ENCODE data around the gene TTN.

The TTN gene

DNA sequence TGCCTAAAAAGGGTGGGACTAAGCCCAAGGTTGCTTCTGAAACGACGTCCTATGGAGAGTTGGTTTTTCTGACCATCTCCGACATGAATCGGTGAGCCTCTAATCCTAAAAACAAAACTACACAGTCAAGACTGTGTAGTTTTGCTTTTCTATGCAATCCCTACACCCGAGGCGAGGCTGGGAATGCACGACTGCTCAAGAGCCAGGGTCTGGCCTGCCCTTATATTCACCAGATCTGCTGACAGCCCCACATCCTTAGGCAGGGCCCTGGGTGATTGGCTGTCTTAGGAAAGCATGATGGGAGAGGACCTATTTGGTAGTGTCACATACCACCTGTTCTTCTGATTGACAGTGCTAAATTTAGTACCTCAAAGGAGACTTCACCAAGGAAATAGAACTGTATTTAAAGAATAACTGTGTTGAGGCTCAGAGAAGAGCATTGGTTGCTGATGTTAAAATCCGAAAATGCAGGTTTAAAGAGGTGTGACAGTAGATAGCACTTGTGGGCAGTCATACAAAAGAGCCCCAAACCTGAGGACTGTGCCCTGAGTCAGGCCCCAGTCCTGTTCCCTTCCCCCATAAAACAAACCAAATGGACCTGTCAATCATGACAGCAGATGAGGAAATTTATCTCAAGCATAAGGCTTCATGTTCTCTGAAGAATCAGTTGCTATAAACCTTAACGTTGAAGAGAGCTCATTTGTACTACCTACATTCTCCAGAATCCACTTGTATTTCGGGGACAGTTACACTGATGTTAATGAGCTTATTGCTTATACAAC is at the start of gene TTN:
Gene TTN, minus strand, starts transcription at position 197 of the 782 bp plus-strand sequence. CDS start 2,781 bp downstream, outside the sequence.
- no peak for DNase-seq

DNA sequence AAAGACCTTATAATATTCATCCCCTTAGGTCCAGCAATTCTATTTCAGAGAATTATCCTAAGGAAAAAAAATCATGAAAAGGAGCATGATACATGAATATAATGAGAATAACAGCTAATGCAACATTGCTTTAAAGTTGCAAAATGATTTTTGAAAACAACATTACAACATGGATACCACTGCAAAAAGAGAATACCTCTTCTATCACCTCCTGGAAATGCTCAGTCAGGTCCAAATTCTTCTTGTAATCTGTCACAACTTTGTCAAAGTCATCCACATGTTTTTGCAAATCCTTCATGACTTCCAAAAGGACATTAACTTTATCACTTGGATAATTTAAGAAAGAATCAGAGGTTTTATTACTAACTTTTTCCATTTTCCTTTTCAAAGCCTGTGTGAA is 47.9 kb upstream of the TTN start:
- no peak for DNase-seq

DNA sequence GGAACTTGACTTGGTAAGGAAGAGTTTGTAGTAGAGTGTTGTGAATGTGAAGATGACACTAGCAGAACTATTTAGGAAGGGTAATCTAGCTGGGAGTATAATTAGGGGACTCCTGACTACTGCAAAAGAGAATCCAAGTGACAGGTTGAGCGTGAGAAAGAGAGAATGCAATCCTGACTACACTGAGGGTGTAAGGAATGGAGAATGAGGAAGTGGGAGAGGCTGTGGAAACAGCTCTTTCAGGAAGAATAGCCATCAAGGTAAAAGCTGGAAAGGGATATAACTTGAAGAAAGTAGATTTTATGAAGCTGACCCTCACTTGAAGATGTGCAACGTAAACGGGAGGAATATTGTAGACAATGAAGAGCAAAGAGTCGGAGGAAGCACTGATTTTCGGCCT is 41.1 kb upstream of the TTN start:
- DNase-seq: no peak

DNA sequence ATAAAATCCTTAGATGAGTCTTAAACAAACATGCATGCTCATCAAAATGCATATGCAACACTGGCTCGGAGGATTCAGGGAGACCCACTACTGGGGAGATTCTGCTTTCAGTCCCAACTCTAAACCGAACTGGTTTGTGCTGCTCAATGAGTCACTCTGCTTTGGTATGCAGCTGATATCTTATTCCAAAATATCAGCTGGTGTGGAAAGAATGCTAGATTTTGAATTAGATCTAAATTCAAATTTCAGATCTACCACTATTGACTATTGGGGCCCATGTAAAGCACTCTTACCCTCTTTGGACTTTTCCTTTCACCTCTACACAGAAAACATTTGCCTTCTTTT is 39.2 kb upstream of the TTN start:
- no peak for DNase-seq

DNA sequence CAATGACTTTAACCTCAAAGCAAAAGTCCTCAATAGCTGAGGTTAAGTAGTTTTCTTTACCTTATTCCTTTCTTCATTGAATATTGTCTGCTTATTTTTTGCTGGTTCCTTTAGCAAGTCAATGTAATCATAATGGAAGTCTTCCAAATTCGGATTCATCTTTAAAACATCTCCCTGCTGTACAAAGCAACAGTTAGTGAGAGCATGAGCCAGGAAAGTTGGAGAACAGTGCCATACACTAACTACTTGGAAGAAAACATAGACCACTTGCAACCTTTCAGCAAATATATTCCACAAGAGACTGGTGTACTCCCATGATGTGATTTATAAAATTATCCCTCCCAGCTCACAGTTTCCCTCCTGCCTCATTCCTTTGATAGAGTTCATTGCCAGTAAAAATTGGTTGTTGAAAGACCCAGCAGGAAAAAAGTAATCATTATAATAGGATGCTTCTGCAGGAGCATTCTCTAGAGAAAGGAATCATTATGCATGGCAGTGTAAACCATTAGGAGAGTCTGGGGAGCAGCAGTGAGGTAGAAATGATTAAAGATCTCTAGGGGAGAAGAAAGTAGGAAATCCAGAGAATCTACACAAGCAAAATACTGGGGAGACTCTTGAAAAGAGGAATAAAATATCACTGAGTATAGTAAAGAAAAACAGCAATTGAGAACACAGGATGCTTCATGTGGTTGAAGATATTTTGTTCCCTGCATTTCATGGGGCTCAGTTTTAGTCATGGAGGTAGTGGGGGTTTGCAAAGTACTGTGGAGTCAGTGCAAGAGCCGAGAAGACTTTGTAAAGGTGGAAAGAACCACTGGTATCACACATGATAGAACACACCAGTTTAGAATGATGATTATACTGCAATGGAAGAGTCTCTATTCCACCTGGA is 38.6 kb upstream of the TTN start:
- DNase-seq: no peak

DNA sequence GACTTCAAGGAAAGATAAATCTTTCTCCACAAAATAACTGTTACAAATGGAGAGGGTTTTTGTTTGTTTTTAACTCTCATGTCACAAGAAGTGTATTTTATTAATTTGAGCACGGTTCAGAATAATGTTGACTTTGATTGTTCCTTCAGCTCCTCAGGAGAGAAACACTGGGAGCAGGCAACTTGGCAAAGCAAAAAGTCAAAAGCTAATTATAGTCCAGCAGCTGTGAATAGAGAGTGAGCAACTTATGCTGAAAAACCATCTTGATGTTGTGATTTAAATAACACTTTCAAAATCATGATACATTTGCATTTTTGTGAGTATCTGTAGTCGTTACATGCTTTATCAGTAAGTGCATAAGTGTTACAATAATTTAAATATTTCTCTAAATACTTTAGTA is 37.5 kb upstream of the TTN start:
- no peak for DNase-seq

DNA sequence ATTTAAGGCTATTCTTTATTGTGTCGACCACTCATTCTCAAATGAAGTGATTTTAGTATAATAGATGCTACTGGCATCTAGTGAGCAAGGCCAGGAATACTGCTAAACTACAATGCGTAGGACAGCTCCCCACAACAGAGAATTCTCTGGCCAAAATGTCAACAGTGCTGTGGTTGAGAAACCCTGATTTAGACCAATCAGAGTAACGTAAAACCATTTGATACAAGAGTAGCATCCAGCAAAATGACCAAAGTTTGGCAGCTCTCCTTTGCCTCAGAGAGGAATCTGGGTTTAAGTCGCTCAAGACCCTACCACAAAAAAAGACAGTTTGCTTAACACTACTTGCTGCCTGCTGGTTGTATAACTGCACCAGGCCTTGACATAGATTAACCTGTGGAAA is 37.0 kb upstream of the TTN start:
- no peak for DNase-seq

DNA sequence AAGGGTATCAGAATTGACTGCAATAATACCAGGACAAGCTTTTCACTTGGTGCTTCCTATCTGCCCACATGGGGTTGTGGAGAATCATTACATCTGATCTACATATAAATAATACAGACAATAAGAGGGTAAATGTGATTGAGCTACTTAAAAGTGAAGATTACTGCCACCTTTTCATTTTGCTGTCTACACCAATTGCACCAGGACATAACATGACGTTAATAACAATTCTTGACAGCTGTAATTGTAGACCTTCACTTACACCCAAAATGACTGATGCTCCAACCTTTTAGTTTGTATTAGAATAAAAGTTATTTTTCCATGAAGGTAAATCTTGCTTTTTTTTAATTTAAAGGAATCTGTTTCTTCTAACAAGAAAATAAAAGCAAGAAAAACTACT is 36.5 kb upstream of the TTN start:
- no peak for DNase-seq

DNA sequence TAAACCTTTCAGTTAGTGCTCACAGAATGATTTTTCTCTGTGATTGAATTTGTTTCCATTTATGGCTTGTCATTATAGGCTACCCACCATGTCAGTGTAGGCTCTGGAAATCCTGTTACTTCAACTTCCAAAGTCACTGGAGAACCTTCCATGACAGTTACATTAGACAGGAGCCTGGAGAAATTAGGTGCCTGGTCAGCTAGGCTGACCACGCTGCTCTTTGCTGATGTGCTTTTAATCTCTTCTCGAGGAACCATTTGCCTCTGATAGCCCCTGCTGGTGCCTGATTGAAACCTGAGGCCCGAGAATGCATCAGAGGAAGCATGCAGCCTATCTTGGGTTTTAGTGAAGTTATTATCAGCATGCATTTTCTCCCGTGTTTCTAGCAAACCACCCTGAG is 29.6 kb upstream of the TTN start:
- no peak for DNase-seq

DNA sequence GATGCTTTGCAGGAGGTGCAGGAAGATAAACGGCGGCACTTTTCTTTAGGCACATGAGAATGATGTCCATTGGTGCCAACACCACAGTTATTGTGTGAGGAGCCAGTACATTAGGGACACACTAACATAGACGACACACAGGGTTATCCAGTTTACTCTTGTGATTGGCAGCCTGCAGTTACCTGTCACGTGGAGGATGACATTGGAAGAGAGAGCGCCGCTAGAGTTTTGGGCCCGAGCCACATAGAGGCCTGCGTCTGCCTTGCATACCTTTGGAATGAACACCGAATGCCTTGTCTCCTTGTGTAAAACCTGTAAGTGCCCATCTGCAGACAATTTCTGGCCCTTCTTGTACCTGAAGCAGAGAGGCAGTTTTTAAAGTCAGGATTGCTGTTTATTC is 26.9 kb upstream of the TTN start:
- DNase-seq: no peak

DNA sequence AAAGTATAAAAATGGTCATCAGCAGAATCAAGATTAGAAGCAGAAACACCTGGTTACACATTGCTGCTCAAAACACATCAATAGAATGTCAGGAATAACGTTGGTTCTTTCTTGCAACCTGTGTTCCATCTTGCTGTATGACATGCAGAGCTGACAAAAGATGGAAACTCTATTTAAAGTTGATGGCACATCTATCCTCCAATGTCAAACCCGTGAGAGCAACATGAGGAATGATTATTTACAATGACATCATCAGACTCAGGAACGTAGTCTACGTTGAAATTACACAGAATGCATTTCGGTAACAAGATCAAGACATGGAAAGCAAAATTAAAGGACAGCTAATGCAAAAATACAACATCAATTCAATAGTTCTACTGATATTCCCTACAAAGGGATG is 26.2 kb upstream of the TTN start:
- DNase-seq: no peak

DNA sequence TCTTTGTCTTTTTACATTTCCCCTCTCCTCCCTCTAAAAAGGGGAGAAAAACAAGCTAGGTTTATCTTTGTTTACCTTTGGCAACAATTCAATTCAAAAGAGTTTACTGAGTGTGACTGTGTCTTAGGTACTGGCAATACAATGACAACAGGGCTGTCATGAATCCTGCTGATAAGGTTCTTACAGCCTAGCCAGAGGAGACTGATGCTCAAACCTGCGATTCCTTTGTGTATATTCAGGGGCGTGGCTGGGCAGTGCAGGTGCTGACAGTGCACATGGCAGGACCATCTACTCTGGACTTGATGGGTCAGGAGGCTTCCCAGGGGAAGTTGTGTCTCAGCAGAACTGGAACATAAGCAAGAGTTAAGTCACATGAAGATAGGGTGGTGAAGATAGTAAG is 23.2 kb upstream of the TTN start:
- no peak for DNase-seq

DNA sequence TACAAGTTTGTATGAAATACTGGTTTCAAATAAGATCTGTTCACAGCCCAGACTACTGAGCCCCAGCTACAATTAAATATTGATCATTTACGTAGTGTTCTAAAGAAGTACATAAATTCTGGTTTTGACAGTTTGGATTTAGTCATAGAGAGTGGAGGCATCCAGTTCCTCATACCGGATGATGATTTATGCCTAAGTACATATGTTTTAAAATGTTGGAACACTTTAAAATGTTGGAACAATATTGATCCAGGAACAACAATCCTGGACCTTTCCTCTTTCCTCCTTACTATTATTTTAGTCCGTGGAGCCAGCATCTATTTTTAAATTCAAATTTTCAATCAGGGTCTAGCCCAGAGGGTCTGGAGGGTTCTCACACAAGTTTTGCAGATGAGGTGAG is 22.8 kb upstream of the TTN start:
- DNase-seq: no peak

DNA sequence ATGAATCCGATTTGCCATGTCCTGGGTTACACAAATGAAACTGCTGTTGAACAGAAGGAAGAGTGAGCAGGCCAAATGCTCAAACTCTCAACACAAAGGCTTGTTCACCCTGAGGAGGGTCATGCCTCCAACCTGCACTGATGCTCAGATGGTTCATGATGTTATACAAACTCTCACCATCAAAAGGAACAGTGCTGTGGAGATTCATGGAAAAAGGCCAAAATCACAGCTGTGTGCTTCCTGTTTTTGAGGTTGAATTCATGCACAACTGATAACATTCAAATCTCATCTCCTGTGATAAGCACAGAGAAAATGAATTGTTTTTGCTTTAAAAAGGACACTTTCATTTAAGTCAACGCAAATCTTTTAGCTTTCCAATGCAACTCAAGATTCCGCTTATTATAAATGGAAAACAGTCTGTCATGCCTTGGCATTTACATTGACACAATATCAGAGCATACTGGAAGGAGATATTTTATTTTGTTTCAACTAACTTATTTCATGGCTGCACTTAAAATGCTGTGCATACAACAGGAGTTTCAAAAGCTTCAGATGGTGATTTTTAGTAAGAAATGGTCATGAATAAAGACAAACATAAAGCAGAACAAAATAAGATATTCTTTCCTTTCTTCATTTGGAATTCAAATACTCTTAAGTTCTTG is 22.2 kb upstream of the TTN start:
- no peak for DNase-seq

DNA sequence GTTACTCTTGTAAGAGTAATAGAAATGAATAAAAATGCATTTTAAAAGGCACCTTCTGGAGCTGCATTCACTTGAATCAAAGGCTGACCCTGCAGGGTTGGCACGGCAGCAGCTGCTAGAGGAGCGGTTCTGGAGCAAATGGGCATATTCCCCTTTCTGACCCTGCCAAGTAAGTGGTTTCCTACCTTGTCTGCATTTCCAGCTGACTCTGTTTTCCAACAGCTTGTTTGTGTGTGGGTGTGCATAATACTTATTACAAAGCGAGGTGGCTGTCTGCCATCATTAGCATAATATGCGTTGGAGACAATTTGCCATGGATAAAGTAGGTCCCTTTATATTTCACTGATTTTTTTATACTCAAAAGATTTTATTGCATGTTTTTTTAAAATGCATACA is 21.3 kb upstream of the TTN start:
- no peak for DNase-seq

DNA sequence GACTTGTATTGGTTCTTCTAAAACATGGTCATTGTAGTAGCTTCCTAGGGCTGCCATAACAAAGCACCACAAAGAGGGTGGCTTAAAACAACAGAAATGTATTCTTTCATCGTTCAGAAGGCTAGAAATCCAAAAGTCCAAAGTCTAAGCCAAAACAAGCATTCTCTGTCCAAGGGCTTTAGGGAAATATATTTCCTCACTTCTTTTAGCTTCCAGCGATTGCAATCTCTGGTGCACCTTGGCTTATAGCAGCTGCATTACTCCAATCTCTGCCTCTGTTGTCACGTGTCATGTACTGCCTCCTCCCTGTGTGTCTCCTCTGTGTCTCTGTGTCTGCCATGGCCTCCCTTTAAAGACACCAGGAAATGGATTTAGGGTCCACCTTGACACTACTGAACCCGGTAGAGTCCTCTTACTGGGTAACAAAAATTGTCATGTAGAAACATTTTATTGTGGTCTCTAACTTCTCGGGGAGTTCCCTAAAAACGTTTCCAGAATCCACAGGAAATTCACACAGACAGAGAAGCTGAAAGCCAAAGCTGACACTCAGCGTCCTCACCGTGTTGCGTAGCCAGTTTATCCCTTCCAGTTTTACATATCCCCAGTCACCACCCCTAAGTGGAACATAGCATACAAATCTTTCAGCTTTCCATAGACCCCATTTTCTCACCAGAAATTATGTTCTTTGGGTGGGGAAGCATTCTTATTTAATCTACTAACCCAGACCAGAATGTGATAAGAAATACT is 20.7 kb upstream of the TTN start:
- DNase-seq: no peak

DNA sequence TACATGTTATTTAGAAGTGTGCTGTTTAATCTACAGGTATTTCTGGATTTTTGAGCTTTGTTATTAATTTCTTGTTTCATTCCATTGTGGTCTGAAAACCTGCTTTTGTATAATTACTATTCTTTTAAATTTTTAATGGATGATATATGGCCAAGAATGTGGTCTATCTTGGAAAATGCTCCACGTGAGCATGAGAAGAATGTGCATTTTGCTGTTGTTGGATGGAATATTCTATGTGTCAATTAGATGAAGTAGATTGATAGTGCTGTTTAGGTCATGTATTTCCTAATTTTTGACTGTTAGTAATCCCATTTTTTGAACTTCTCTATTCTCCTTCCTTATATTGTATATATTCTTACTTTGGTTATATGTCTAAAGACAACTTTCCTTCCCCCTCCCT is 19.9 kb upstream of the TTN start:
- no peak for DNase-seq

DNA sequence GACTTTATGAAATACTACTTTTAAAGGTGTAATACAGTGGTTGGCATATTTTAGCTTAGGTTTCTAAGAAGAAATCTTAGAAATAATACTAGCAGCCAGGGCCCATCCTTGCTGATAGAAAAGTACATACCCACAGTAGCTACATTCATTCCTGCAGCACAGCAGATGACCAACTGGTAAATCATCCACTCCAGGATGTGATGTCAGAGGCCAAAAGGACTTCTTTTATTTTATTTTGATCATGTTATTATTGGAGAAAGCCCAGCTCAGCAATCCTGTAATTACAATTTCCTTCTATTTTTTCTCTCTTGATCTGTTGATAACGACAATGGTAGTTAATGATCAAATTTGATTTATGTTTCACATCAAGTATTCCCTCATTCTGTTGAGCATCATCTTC is 18.0 kb upstream of the TTN start:
- no peak for DNase-seq

DNA sequence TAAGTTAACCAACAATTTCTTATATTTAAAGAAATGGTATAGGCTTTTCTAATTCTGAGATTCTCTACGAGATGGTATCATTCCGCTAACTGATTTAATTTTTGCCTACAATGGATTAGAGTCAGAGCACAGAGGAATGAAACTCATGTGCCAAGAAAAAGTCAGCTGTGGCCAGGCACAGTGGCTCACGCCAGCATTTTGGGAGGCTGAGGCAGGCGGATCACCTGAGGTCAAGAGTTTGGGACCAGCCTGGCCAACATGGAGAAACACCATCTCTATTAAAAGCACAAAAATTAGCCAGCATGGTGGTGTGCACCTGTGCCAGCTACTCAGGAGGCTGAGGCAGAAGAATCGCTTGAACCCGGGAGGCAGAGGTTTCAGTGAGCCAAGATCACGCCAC is 17.0 kb upstream of the TTN start:
- DNase-seq: no peak

DNA sequence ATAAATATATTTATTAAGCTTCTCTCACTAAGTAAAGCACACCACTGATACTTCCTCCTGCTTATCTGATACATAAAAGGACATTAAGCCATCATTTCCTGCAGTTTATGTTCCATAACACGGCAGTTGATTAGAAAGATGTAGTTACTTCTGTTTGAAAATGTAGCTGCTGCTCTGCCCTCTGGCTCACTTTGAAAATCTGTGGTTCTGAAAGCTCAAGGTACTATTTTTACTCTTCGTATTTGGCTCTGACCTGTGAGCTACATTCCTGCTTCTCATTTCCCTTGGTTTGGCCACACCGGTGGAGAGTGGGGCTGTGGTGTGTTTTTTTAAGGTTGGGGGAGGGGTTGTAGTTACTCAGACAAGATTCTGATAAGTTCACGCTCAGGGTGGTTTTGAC is 12.8 kb upstream of the TTN start:
- no peak for DNase-seq

DNA sequence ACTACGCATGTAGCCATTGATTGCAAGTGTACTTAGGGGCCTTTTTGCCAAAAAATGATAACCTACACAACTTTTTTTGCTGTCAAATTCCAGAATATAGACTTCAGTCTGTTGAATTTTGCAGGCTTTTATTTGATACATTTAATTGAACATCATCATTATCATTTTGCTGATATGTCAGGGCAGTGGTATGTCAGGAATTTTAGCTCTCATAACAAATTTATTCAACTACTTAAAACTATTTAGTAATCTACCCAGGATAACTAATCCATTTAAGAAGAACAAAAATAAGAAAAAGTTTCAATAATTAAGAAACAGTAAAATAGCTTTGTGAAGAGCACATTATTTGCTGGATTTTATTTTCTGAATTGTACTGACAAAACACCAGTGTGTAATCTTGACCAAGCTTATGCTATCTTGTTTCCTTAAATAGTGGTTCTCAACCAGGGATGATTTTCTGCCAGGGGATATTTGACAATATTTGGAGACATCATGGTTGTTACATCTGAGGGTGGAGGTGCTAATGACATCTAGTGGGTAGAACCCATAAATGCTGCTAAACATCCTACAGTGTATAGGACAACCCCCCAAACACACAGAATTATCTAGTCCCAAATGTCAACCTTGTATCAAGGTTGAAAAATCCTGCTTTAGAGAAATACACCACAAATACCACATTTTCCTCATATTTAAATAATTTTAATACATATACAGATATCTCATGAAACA is 12.1 kb upstream of the TTN start:
- no peak for DNase-seq

DNA sequence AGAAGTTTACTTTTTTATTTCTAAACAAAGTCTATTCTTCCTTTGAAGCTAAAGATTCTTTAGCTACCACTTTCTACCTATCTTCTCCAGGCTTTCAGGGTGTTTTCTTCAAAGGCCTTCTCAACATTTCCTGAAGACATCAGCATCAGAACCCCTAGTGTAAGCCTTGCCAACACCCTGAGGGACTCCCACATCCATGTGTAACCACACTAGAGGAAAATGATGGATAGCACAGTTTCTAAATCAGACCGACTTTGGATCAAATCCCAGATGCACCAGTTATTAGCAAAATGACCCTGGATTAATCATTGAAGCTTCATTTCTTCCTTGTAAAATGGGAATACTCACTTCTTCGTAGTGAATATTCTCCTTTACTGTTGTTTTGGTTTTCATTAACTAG is 4.7 kb upstream of the TTN start:
- no peak for DNase-seq

DNA sequence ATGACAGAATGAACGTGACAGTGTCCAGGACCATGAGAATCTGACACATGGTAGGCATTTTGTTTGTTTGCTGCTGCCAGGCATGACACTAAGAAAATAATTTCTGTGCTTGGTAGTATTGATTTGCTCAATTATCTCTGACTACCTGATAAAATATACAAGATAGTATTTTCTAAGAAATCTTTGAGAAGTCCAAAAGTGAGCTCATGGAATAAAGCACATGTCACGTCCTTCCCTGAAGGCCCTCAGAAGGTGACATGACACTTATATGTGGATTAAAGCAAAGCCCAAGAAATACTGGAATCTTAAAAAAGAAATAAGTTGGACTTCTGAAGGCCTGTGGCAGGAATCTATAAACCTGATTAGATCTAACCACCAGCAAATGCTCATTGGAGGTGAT is 3.8 kb upstream of the TTN start:
- no peak for DNase-seq
